GM19395 (cell line): ENCODE results near the gene SMAP2.
"Not testable (repeated sequence)": the region's sequence is repeated elsewhere in the genome, so short reads cannot be mapped to it uniquely, and the experiment has no call there.

ENCODE experiments used
- ATAC-seq: cut with Tn5 transposase; IDR thresholded peaks from one replicate; pipeline ENCODE4 v1.9.1; 2021; ENCODE audit warnings: mild to moderate bottlenecking, moderate library complexity; ENCODE audit not compliant: unreplicated experiment

The SMAP2 gene

GRCh38 chr1:40371707-40372258 lies 1.7 kb upstream of the SMAP2 start:
- ATAC-seq: no peak

GRCh38 chr1:40372658-40373322 lies 737 bp upstream of the SMAP2 start:
- no peak for ATAC-seq

GRCh38 chr1:40377512-40377911 lies 4.0 kb downstream of the SMAP2 start:
- ATAC-seq: no peak

- ATAC-seq: no peak
Measured at GRCh38 chr1:40379785-40380452, 6.4 kb downstream of the SMAP2 start.

GRCh38 chr1:40380817-40381216 lies 7.3 kb downstream of the SMAP2 start:
- no peak for ATAC-seq

- no peak for ATAC-seq
Measured at GRCh38 chr1:40381268-40382107, 8.0 kb downstream of the SMAP2 start.

- ATAC-seq: no peak
Measured at GRCh38 chr1:40382108-40382460, 8.6 kb downstream of the SMAP2 start.

GRCh38 chr1:40382601-40383000 lies 9.1 kb downstream of the SMAP2 start:
- no peak for ATAC-seq

GRCh38 chr1:40383095-40383487 lies 9.6 kb downstream of the SMAP2 start:
- ATAC-seq: no peak

GRCh38 chr1:40383488-40384412 lies 10.2 kb downstream of the SMAP2 start:
- no peak for ATAC-seq

- no peak for ATAC-seq
Measured at GRCh38 chr1:40384413-40384762, 10.9 kb downstream of the SMAP2 start.

GRCh38 chr1:40384887-40385286 lies 11.4 kb downstream of the SMAP2 start:
- no peak for ATAC-seq

GRCh38 chr1:40385437-40386358 lies 12.2 kb downstream of the SMAP2 start:
- peak; percentile 66 for ATAC-seq

GRCh38 chr1:40386359-40386723 lies 12.8 kb downstream of the SMAP2 start:
- peak; percentile 6 for ATAC-seq

- ATAC-seq: no peak
Measured at GRCh38 chr1:40386796-40387195, 13.3 kb downstream of the SMAP2 start.

- not testable (repeated sequence) for ATAC-seq
Measured at GRCh38 chr1:40387381-40388306, 14.1 kb downstream of the SMAP2 start.

- ATAC-seq: not testable (repeated sequence)
Measured at GRCh38 chr1:40388456-40389321, 15.2 kb downstream of the SMAP2 start.
